Adrenal gland (tissue), 5 donors: ENCODE results near the gene CACNA1B.

Experiments
- CTCF ChIP-seq, 6 experiments: fragments of 450-650 bp in 4 of 6; fragments of 200-600 bp in 2 of 6; sonication (generic) in 1 of 6; IDR thresholded peaks; 1 replicate in 5 of 6; 2 replicates in 1 of 6; pipeline versions ENCODE4 v1.5.1 to v1.8.0; 2016 to 2021; ENCODE audit warnings: antibody characterized with exemption in 6 of 6, mild to moderate bottlenecking in 2 of 6, moderate library complexity in 1 of 6
- POLR2A ChIP-seq, 2 donors: fragments of 450-650 bp; IDR thresholded peaks; one replicate each; pipeline ENCODE4 v1.6.1; 2017; ENCODE audit warnings: antibody characterized with exemption in 2 of 2, mild to moderate bottlenecking in 2 of 2, moderate library complexity in 1 of 2
- donor health status: DM: no; HTN: no; CAD: no.

- TF ChIP-seq CTCF (IDR thresholded peaks at IDR 0.05) = no peak
- TF ChIP-seq POLR2A (IDR thresholded peaks at IDR 0.05) = no peak
Observed at GRCh38 chr9:137866226-137867141, 11.1 kb upstream of the CACNA1B start.
